Adrenal gland (tissue), 12 donors: ENCODE results near the gene TAF3. TPM values are rescaled to one million over a fixed set of nuclear protein-coding genes. Genes with fewer than 3 reads are reported as not detected.

Experiments used
- DNase-seq, 7 donors: peaks; one replicate each; pipeline ENCODE4 v3.0.0-alpha.2; 2019 to 2020
- H3K27ac ChIP-seq, 5 donors: fragments of 200-600 bp; sonication (generic) in 4 of 5; 1 replicate in 3 of 5; 2 replicates in 2 of 5; pipeline versions ENCODE4 v1.5.1 to v1.8.0; 2016 to 2020; ENCODE audit warnings: mild to moderate bottlenecking in 1 of 5
- H3K27me3 ChIP-seq: fragments of 200-600 bp; 2 replicates; pipeline ENCODE4 v1.8.0; 2021
- H3K36me3 ChIP-seq, 2 donors: fragments of 200-600 bp; replicated peaks in 1 of 2; 1 replicate in 1 of 2; 2 replicates in 1 of 2; pipeline versions ENCODE4 v1.5.1 to v1.8.0; 2018 to 2022
- H3K4me1 ChIP-seq, 2 donors: fragments of 200-600 bp; replicated peaks in 1 of 2; 1 replicate in 1 of 2; 2 replicates in 1 of 2; pipeline versions ENCODE4 v1.5.1 to v1.8.0; 2018 to 2021
- H3K4me3 ChIP-seq, 4 donors: fragments of 200-600 bp; sonication (generic) in 3 of 4; one replicate each; pipeline ENCODE4 v1.5.1; 2016 to 2018
- H3K9me3 ChIP-seq, 3 donors: fragments of 200-600 bp; sonication (generic) in 1 of 3; replicated peaks in 1 of 3; 1 replicate in 2 of 3; 2 replicates in 1 of 3; pipeline versions ENCODE4 v1.5.1 to v1.8.0; 2016 to 2021
- CTCF ChIP-seq, 6 experiments: fragments of 450-650 bp in 4 of 6; fragments of 200-600 bp in 2 of 6; sonication (generic) in 1 of 6; IDR thresholded peaks; 1 replicate in 5 of 6; 2 replicates in 1 of 6; pipeline versions ENCODE4 v1.5.1 to v1.8.0; 2016 to 2021; ENCODE audit warnings: antibody characterized with exemption in 6 of 6, mild to moderate bottlenecking in 2 of 6, moderate library complexity in 1 of 6
- POLR2A ChIP-seq, 2 donors: fragments of 450-650 bp; IDR thresholded peaks; one replicate each; pipeline ENCODE4 v1.6.1; 2017; ENCODE audit warnings: antibody characterized with exemption in 2 of 2, mild to moderate bottlenecking in 2 of 2, moderate library complexity in 1 of 2
- WGBS, 4 donors: extraction: QIAGEN DNeasy Blood & Tissue Kit in 2 of 4; methylation state at CpG; one replicate each; pipeline versions ENCODE4 v1.1.5 to v1.1.7; 2013 to 2017; 5-methylcytosine and 5-hydroxymethylcytosine counted together
- intact Hi-C, 2 donors: fragments of 100-400 bp; cut with DNase I; formaldehyde crosslinking; loops; one replicate each; pipeline versions ENCODE4 v1.14.1 to v1.15.0; 2022 to 2023
- polyA plus RNA-seq, 3 donors: library from polyadenylated mRNA; stranded (reverse); fragments of 200-250 nt in 2 of 3; fragments of 350-450 nt in 1 of 3; fragmentation: Illumina TruSeq in 1 of 3; extraction: RNeasy Lipid Tissue Mini Kit (QIAGEN cat#74804) in 1 of 3; gene quantifications; one replicate each; pipeline ENCODE4 v1.2.3, GENCODE V29; 2013 to 2014
- total RNA-seq, 9 donors: library from RNA; depleted of rRNA in 4 of 9; stranded (reverse); fragments of >200 nt in 4 of 9; fragments of 120-200 nt in 1 of 9; fragmentation: NEBNext Ultra II Directional in 1 of 9; extraction: Animal tissue kit (Norgen Biotek cat#: 25700) in 1 of 9; gene quantifications; one replicate each; pipeline versions ENCODE4 v1.1.0 to v1.2.4, GENCODE V29; 2013 to 2023
- donor health status: healthy with polysubstance abuse.
- donor health status: Bipolar disorder and iron deficiency.
- donor health status: DM: yes; HTN: yes; CAD: no.
- donor health status: DM: no; HTN: no; CAD: no.
- donor health status: DM: no; HTN: no; CAD: no.
- donor health status: DM: yes; HTN: yes; CAD: no.

Gene TAF3
- total and polyA plus RNA-seq, 12 donors, result 3.5 to 16.6 (median 7.6) TPM

GRCh38 chr10:7933757-7934156 lies 115.5 kb downstream of the TAF3 start:
- intact Hi-C loops, result no loop called here
- DNase-seq, result no peak

GRCh38 chr10:7937315-7937945 lies 119.1 kb downstream of the TAF3 start:
- H3K27ac ChIP-seq, result no peak overlapping the region
- TF ChIP-seq POLR2A (IDR thresholded peaks at IDR 0.05) (no peak), CTCF (IDR thresholded peaks at IDR 0.05) (no peak)
- H3K4me1 ChIP-seq, result no peaks in the 10 kb centered on the region
- no peaks in the 10 kb centered on the region for H3K27me3 ChIP-seq
- peaks cover 0 to 5% (median 0%) of the 10 kb centered on the region in 3 donors for H3K9me3 ChIP-seq
- no peaks in the 10 kb centered on the region for H3K36me3 ChIP-seq
- intact Hi-C loops, result no loop called here
- H3K4me3 ChIP-seq, result no peak overlapping the region
- no peak for DNase-seq
- 98 to 99% (median 98%) methylated on average over 5 of the region's 5 CpGs for WGBS, 4 donors

More at GRCh38 chr10:7933757-7934156, 115.5 kb downstream of the TAF3 start:
- WGBS, 4 donors, result 87 to 91% (median 90%) methylated on average over 8 of the region's 8 CpGs
- Histone ChIP-seq H3K27me3 (no peaks in the 10 kb centered on the region), H3K4me1 (no peaks in the 10 kb centered on the region), H3K36me3 (no peaks in the 10 kb centered on the region), H3K4me3 (no peak overlapping the region), H3K27ac (no peak overlapping the region), H3K9me3 (no peaks in the 10 kb centered on the region)
- TF ChIP-seq POLR2A (IDR thresholded peaks at IDR 0.05), result no peak
- no peak for TF ChIP-seq CTCF (IDR thresholded peaks at IDR 0.05)

GRCh38 chr10:7941576-7941975 lies 123.3 kb downstream of the TAF3 start:
- intact Hi-C loops, result no loop called here
- Histone ChIP-seq H3K27ac (no peak overlapping the region), H3K4me3 (no peak overlapping the region), H3K9me3 (peaks cover 0 to 5% (median 0%) of the 10 kb centered on the region in 3 donors), H3K4me1 (peaks cover 0 to 13% of the 10 kb centered on the region in 2 donors), H3K36me3 (no peaks in the 10 kb centered on the region), H3K27me3 (no peaks in the 10 kb centered on the region)
- WGBS, 4 donors, result 88 to 93% (median 89%) methylated on average over 6 of the region's 6 CpGs
- TF ChIP-seq CTCF (IDR thresholded peaks at IDR 0.05), result no peak
- no peak for TF ChIP-seq POLR2A (IDR thresholded peaks at IDR 0.05)
- no peak for DNase-seq

- Histone ChIP-seq H3K4me1 (peaks cover 0 to 13% of the 10 kb centered on the region in 2 donors), H3K27me3 (no peaks in the 10 kb centered on the region), H3K27ac (no peak overlapping the region), H3K4me3 (no peak overlapping the region), H3K9me3 (peaks cover 0 to 5% (median 0%) of the 10 kb centered on the region in 3 donors), H3K36me3 (no peaks in the 10 kb centered on the region)
- intact Hi-C loops, result no loop called here
- no peak for DNase-seq
- TF ChIP-seq CTCF (IDR thresholded peaks at IDR 0.05) (no peak), POLR2A (IDR thresholded peaks at IDR 0.05) (no peak)
- WGBS, 4 donors, result 91 to 92% (median 92%) methylated on average over 4 of the region's 4 CpGs
Observed at GRCh38 chr10:7942316-7942715, 124.0 kb downstream of the TAF3 start.
